GM20000 (cell line): ENCODE results near the gene KIFAP3.

Source experiments
- DNase-seq: peaks from one replicate; pipeline ENCODE4 v3.0.0; 2012; ENCODE audit warnings: low spot score
- CTCF ChIP-seq: IDR thresholded peaks from 2 replicates; pipeline ENCODE4 v1.5.1; 2012; ENCODE audit warnings: mild to moderate bottlenecking, control low read depth; ENCODE audit errors: extremely low read depth, missing control alignments

KIFAP3 gene

DNA sequence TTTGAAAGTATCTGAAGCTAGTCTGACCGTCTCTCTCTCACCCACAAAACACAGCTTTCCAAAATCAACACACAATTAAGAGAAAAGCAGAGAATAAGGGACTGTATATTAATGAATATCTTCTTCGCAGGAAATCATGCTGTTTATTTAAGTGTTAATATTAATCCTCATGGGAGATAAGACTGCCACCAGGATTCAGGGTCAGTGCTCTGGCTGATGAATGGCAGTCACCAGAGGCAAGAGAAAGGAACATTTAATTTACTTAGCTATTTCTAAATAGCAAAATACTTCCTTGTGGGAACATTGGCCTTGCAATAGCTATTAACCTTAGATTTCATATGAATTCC is 183.0 kb downstream of the KIFAP3 start:
- DNase-seq: no peak
- TF ChIP-seq CTCF: no peak

DNA sequence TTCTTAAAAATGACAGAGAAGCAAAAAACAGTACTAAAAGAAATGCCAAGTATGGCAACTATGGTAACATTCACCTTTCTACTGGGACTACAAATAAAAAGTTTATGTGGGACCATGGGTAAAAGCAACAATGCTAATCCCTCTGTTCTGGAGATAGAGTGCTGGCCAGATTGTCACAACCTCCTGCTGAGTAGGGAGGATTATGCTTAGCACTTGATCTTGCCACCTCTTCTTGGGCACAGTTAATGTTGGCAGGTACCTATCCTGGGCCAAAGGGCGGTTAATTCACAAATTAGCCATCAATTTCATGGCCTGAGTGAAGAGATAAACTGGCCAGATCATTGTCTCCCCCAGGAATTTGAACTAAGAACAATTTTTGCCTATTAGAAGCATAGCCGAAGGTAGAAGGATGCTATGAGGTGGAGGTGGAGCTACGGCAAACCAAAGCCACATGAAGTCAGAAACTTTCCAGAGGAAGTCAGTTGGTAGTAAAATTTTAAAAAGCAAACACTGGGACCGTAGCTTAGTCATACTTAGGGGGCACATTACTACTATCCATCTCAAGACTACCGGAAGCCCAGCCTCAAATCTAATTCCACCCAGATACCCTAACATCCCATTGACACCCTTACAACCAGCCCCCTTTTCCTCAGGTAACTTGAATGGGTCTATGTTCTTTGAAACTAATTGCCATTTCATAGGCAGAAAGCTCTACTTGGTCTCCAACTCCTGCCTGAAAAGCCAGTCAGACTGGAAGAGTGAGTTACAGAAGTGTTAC is 183.5 kb downstream of the KIFAP3 start:
- peak; percentile 56 for DNase-seq
- no peak for TF ChIP-seq CTCF

- no peak for DNase-seq
- no peak for TF ChIP-seq CTCF
These were observed 184.6 kb downstream of the KIFAP3 start for GRCh38 chr1:169889871-169890270.

- DNase-seq: no peak
- TF ChIP-seq CTCF: no peak
These were observed 187.6 kb downstream of the KIFAP3 start for GRCh38 chr1:169886931-169887330.

- no peak for TF ChIP-seq CTCF
- no peak for DNase-seq
These were observed 188.1 kb downstream of the KIFAP3 start for GRCh38 chr1:169886422-169886821.

- no peak for TF ChIP-seq CTCF
These were observed 189.3 kb downstream of the KIFAP3 start for GRCh38 chr1:169885207-169885606.

DNA sequence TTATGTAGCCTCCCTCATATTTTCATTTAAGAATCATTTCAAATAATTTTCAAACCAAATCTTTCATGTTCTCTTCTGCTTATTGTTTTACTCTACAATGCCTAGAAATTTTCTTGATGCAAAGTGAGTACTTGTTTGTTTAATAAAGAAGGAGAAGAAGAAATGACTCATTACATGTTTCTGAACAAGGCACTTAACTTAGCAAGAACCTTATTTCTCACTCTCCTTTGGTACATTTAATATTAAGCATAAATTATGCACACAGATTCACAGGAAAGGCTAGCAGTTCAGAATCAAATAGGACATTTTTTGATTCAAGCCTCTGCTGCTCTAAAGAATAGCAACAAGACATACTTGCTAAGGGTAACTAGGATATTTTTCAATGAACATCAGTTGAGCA is 189.9 kb downstream of the KIFAP3 start:
- TF ChIP-seq CTCF: no peak
- no peak for DNase-seq

More at GRCh38 chr1:169885207-169885606, 189.3 kb downstream of the KIFAP3 start:
- no peak for DNase-seq
